Measurements from ENCODE around the gene MLYCD.

The MLYCD gene

DNA sequence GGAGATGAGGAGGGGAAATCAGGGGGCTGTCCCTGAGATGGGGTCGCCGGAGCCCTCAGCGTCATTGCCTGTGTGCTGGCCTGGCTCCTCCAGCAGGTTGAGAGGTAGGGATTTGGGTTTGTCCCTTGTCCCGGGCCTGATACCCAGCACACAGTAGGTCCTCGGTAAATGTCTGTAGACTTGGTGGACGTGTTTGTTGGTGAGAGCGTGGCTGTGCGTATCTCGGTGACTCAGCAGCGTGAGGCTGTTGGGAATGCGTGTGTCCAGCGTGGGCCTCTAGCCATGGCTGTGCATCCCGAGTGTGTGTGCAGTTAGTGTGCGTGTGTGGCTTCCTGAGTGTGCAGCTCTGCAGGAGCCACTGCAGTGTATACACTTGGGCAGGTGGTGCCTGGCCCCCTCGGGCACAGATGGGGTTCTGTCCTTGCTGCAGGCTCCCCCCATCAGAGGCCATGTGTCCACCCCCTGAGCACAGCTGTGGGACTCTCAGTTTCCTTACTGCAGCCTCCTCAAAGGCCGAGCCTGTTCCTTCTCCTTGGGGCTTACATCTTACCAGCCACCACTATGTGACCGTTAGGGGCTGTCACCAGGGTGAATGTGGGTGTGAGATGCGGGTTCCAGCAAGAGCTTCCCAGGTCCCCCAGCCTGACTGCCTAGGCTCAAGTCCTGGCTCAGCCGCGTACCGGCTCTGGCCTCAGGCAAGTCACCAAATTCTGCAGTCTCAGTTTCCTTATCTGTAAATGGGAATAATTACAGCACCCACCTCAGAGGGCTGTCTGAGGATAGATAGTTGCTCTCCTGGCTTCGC, 74.9 kb downstream of the MLYCD start:
- TF ChIP-seq GATA1 (IDR thresholded peaks at IDR 0.05; ENCODE audit: low read depth, low read length), result no peak
- DNase-seq, result no peak

DNA sequence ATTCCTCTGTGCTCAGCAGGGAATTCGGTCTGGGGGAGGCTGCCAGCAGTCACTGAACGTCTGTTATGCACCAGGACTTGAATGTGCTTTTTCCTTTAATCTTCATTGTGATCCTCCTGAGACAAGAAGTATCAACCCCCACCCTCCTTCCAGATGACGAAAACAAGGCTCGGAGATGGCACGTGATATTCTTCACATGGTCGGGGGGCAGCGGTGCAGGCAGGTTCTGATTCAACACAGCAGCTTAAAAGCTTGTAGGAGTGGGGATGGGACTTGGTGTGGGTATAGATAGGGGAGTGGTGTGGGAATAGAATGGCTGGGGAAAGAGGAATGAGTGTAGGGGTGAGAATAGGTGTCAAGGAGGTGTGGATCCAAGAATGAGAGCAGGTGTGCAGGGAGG, 75.6 kb downstream of the MLYCD start:
- TF ChIP-seq POLR2A (IDR thresholded peaks at IDR 0.05; ENCODE audit: low read length) (no peak), GATA1 (IDR thresholded peaks at IDR 0.05; ENCODE audit: low read depth, low read length) (no peak)
- DNase-seq, result no peak

DNA sequence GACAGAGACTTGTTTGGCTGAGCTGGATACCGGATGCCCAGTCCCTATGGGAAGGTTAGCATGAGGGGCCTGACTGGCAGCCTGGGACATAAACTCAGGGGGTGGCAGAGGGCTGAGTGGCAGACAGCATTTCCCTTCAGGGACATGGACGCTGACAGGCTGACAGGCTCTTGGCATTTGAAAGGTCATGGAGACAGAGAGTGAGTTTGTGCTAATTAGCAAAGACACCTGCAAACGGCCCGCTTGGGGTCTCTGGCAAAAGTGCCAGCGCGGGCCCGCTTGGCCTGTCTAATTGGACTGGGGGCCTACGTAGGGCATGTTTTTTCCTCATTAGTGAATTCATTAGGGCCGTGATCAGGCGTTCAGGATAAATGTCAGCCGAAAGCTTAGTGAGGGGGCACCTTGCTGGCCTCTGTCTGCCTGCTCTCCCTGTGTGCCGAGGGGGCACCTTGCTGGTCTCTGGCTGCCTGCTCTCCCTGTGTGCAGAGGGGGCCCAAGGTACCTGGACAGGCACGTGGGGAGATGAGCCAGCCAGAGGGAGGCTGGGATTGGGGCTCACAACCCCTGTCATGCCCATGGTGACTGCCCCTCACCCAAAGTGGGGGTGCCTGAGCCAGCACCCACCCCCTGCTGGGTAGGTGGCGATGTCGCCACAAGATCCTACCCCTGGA, 76.8 kb downstream of the MLYCD start:
- TF ChIP-seq POLR2A (IDR thresholded peaks at IDR 0.05; ENCODE audit: low read length) (no peak), GATA1 (IDR thresholded peaks at IDR 0.05; ENCODE audit: low read depth, low read length) (no peak)
- DNase-seq, result no peak

Data from erythroblast (primary cell).